Nephron (organoid): ENCODE data around the gene LIME1.

Experiments used
- H3K27ac Mint-ChIP-seq, 3 experiments: 2 replicates each; pipeline ENCODE4 v1.8.0; 2020; ENCODE audit warnings: mixed read lengths in 3 of 3, mild to moderate bottlenecking in 2 of 3, moderate library complexity in 1 of 3
- H3K27me3 Mint-ChIP-seq: 2 replicates; pipeline ENCODE4 v1.8.0; 2021; ENCODE audit warnings: low read depth, mild to moderate bottlenecking, moderate library complexity, mixed read lengths
- H3K36me3 Mint-ChIP-seq: 2 replicates; pipeline ENCODE4 v1.8.0; 2020; ENCODE audit warnings: low read depth, mixed read lengths
- H3K4me1 Mint-ChIP-seq: 2 replicates; pipeline ENCODE4 v1.8.0; 2020; ENCODE audit warnings: mixed read lengths
- H3K4me3 Mint-ChIP-seq, 3 experiments: 2 replicates each; pipeline ENCODE4 v1.8.0; 2020; ENCODE audit warnings: mild to moderate bottlenecking in 3 of 3, mixed read lengths in 3 of 3, moderate library complexity in 2 of 3
- H3K9me3 Mint-ChIP-seq: 2 replicates; pipeline ENCODE4 v1.8.0; 2020; ENCODE audit warnings: mixed read lengths
- CTCF ChIP-seq, 3 experiments: fragments of 200-600 bp; sonication (generic); IDR thresholded peaks; one replicate each; pipeline ENCODE4 v1.5.0; 2021; ENCODE audit warnings: antibody characterized with exemption in 3 of 3; ENCODE audit not compliant: unreplicated experiment in 3 of 3

LIME1 gene

GRCh38 chr20:63740627-63741353 lies 4.3 kb downstream of the LIME1 start:
- Mint-ChIP-seq H3K9me3 (no peaks in the 10 kb centered on the region), H3K27me3 (peaks cover 5% of the 10 kb centered on the region), H3K27ac (peak overlapping the region in 2 of 3 experiments; percentile 77 to 80), H3K36me3 (peaks cover 28% of the 10 kb centered on the region), H3K4me3 (peak overlapping the region; percentile 80 to 84 (median 82)), H3K4me1 (peaks cover 3% of the 10 kb centered on the region)
- TF ChIP-seq CTCF (IDR thresholded peaks at IDR 0.05; ENCODE audit: unreplicated experiment in 3 of 3), result no peak

GRCh38 chr20:63741354-63741675 lies 4.9 kb downstream of the LIME1 start:
- no peak for TF ChIP-seq CTCF (IDR thresholded peaks at IDR 0.05; ENCODE audit: unreplicated experiment in 3 of 3)
- no peaks in the 10 kb centered on the region for H3K27me3 Mint-ChIP-seq
- peaks cover 24% of the 10 kb centered on the region for H3K36me3 Mint-ChIP-seq
- H3K4me1 Mint-ChIP-seq, result peaks cover 4% of the 10 kb centered on the region
- H3K27ac Mint-ChIP-seq, result peak overlapping the region in 1 of 3 experiments; percentile 77
- H3K4me3 Mint-ChIP-seq, result peak overlapping the region; percentile 80 to 84 (median 82)
- no peaks in the 10 kb centered on the region for H3K9me3 Mint-ChIP-seq

GRCh38 chr20:63741676-63742380 lies 5.4 kb downstream of the LIME1 start:
- Mint-ChIP-seq H3K4me1 (peaks cover 4% of the 10 kb centered on the region), H3K4me3 (peak overlapping the region; percentile 80 to 84 (median 82)), H3K27me3 (no peaks in the 10 kb centered on the region)

GRCh38 chr20:63742381-63743024 lies 6.0 kb downstream of the LIME1 start:
- TF ChIP-seq CTCF (IDR thresholded peaks at IDR 0.05; ENCODE audit: unreplicated experiment in 3 of 3), result no peak
- H3K9me3 Mint-ChIP-seq, result no peaks in the 10 kb centered on the region
- H3K4me1 Mint-ChIP-seq, result peaks cover 4% of the 10 kb centered on the region
- no peaks in the 10 kb centered on the region for H3K27me3 Mint-ChIP-seq
- H3K4me3 Mint-ChIP-seq, result no peak overlapping the region
- peaks cover 24% of the 10 kb centered on the region for H3K36me3 Mint-ChIP-seq
- H3K27ac Mint-ChIP-seq, result no peak overlapping the region

More at GRCh38 chr20:63741676-63742380, 5.4 kb downstream of the LIME1 start:
- Mint-ChIP-seq H3K27ac (peak overlapping the region in 1 of 3 experiments; percentile 77), H3K36me3 (peaks cover 24% of the 10 kb centered on the region), H3K9me3 (no peaks in the 10 kb centered on the region)
- TF ChIP-seq CTCF (IDR thresholded peaks at IDR 0.05; ENCODE audit: unreplicated experiment in 3 of 3), result no peak

GRCh38 chr20:63743210-63743970 lies 6.9 kb downstream of the LIME1 start:
- no peak for TF ChIP-seq CTCF (IDR thresholded peaks at IDR 0.05; ENCODE audit: unreplicated experiment in 3 of 3)
- peaks cover 24% of the 10 kb centered on the region for H3K36me3 Mint-ChIP-seq
- H3K27me3 Mint-ChIP-seq, result no peaks in the 10 kb centered on the region
- peak overlapping the region; percentile 45 to 58 (median 46) for H3K4me3 Mint-ChIP-seq
- peak overlapping the region in 2 of 3 experiments; percentile 26 to 78 for H3K27ac Mint-ChIP-seq
- H3K4me1 Mint-ChIP-seq, result peaks cover 4% of the 10 kb centered on the region
- H3K9me3 Mint-ChIP-seq, result no peaks in the 10 kb centered on the region
